ENCODE measurements around the gene TLR8. TPM values are rescaled to one million over a fixed set of nuclear protein-coding genes. Genes with fewer than 3 reads are reported as not detected.

TLR8 gene
- total and polyA plus RNA-seq, 10 of the 15 experiments (the other 5 are each of a cell fraction or from before 2014, with no cell fraction given), result 0.04 TPM; not detected in 9

DNA sequence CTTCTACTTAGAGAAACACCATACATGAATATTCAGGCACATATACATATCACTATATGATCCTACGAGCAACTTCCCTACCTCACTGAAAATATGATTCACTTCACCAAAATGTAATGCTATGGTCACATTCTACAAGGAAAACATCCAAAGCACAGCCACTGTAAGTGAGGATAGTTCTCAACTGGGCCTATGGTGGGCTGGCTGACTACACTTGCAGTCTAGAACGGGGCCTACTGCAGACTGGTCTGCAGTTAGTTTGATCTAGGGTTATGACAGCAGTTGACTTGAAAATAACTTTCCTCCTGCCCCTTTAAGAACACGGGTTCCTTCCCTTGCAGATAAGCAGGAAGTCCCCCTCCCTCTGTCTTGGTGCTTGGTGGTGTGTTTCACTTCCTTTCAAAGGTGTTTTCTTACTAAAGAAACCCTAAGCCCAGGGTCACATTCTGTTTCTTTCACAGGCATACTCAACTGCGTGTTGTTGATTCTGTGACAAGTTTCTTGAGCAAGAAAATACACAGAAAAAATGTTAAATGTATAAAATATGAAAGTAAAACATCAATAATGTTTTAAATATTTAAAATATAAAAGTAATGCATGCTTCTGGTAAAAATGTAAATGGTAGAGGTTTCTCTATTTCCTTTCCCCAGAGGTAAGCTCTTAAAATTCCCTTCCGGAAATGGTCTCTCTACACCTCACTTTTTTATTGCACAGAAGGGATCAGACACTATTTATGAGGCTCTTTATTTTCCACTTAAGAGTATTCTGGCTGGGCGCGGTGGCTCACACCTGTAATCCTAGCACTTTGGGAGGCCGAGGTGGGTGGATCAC is 50.5 kb downstream of the TLR8 start (continued):
- TF ChIP-seq, protein P1, sequence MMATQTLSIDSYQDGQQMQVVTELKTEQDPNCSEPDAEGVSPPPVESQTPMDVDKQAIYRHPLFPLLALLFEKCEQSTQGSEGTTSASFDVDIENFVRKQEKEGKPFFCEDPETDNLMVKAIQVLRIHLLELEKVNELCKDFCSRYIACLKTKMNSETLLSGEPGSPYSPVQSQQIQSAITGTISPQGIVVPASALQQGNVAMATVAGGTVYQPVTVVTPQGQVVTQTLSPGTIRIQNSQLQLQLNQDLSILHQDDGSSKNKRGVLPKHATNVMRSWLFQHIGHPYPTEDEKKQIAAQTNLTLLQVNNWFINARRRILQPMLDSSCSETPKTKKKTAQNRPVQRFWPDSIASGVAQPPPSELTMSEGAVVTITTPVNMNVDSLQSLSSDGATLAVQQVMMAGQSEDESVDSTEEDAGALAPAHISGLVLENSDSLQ (IDR thresholded peaks at IDR 0.05), result peak; percentile 13; the same call in 1 of the 2 replicates
- TF ChIP-seq, protein P2, sequence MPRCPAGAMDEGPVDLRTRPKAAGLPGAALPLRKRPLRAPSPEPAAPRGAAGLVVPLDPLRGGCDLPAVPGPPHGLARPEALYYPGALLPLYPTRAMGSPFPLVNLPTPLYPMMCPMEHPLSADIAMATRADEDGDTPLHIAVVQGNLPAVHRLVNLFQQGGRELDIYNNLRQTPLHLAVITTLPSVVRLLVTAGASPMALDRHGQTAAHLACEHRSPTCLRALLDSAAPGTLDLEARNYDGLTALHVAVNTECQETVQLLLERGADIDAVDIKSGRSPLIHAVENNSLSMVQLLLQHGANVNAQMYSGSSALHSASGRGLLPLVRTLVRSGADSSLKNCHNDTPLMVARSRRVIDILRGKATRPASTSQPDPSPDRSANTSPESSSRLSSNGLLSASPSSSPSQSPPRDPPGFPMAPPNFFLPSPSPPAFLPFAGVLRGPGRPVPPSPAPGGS (IDR thresholded peaks at IDR 0.05; ENCODE audit: borderline replicate concordance, insufficient read depth, low read depth, low read length, poor library complexity, severe bottlenecking), result peak; percentile 24
- peak; percentile 89 for TF ChIP-seq IRF4 (IDR thresholded peaks at IDR 0.05; ENCODE audit: low read depth, low read length)
- no peak for TF ChIP-seq HDAC2 (IDR thresholded peaks at IDR 0.05)
- peak; percentile 68 to 85 for TF ChIP-seq BHLHE40 (IDR thresholded peaks at IDR 0.05; ENCODE audit: borderline replicate concordance in 1 of 2, low read depth in 2 of 2, low read length in 1 of 2)
- peak; percentile 14 for TF ChIP-seq MEF2B (IDR thresholded peaks at IDR 0.05; ENCODE audit: partially characterized antibody, poor library complexity, severe bottlenecking)
- no peak for TF ChIP-seq NFYB (IDR thresholded peaks at IDR 0.05; ENCODE audit: insufficient read depth, low read depth, low read length)
- peak; percentile 68; the same call in 1 of the 2 replicates for TF ChIP-seq POLR2AphosphoS5 (IDR thresholded peaks at IDR 0.05; ENCODE audit: low read length)
- no peak for TF ChIP-seq PAX8 (IDR thresholded peaks at IDR 0.05)
- TF ChIP-seq, protein P3, sequence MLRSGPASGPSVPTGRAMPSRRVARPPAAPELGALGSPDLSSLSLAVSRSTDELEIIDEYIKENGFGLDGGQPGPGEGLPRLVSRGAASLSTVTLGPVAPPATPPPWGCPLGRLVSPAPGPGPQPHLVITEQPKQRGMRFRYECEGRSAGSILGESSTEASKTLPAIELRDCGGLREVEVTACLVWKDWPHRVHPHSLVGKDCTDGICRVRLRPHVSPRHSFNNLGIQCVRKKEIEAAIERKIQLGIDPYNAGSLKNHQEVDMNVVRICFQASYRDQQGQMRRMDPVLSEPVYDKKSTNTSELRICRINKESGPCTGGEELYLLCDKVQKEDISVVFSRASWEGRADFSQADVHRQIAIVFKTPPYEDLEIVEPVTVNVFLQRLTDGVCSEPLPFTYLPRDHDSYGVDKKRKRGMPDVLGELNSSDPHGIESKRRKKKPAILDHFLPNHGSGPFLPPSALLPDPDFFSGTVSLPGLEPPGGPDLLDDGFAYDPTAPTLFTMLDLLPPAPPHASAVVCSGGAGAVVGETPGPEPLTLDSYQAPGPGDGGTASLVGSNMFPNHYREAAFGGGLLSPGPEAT (IDR thresholded peaks at IDR 0.05; ENCODE audit: low read depth), result peak; percentile 74
